SK-N-SH (cell line): ENCODE data around the gene DNAL4. TPM values are rescaled to one million over a fixed set of nuclear protein-coding genes. Genes with fewer than 3 reads are reported as not detected.

Experiments
- CTCF ChIA-PET: fragments of 300-600, 350-600 bp; formaldehyde crosslinking; extraction: SDS; loops from one replicate; lab custom pipeline; 2021; lab: Yijun Ruan, JAX
- POLR2A ChIA-PET: fragments of 350-600 bp; sonication (Branson Sonifier 250); formaldehyde crosslinking; extraction: SDS; loops from one replicate; lab custom pipeline; 2020; ENCODE audit warnings: antibody characterized with exemption, inconsistent platforms; lab: Yijun Ruan, JAX
- DNase-seq: peaks from one replicate; pipeline ENCODE4 v3.0.0; 2012
- H2AFZ ChIP-seq: fragments of 200-600 bp; sonication (generic); 2 replicates; pipeline ENCODE4 v1.8.1; 2016; ENCODE audit warnings: antibody characterized with exemption, mild to moderate bottlenecking, low read depth
- H3F3A ChIP-seq: fragments of 200-600 bp; sonication (generic); replicated peaks from 2 replicates; pipeline ENCODE3; 2016; ENCODE audit warnings: antibody characterized with exemption, mild to moderate bottlenecking; ENCODE audit not compliant: insufficient read depth
- H3K27ac ChIP-seq, 2 experiments: fragments of 200-500 bp in 1 of 2; fragments of 200-600 bp in 1 of 2; sonication (Bioruptor generic) in 1 of 2; sonication (generic), shearing (Covaris generic) in 1 of 2; 2 replicates each; pipeline versions ENCODE4 v1.5.1 to v1.6.1; 2014 to 2016; ENCODE audit warnings: low read depth in 2 of 2, inconsistent platforms in 1 of 2, low read length in 1 of 2, mild to moderate bottlenecking in 1 of 2, mixed read lengths in 1 of 2
- H3K27me3 ChIP-seq: fragments of 200-600 bp; sonication (generic), shearing (Covaris generic); 2 replicates; pipeline ENCODE4 v1.6.1; 2016; ENCODE audit warnings: mixed run types; ENCODE audit not compliant: insufficient read depth
- H3K36me3 ChIP-seq, 2 experiments: fragments of 200-500 bp in 1 of 2; fragments of 200-600 bp in 1 of 2; sonication (Bioruptor generic) in 1 of 2; sonication (generic) in 1 of 2; replicated peaks in 1 of 2; 2 replicates each; pipeline versions ENCODE3 to v1.5.1; 2014 to 2016; ENCODE audit warnings: low read length in 1 of 2, mild to moderate bottlenecking in 1 of 2; ENCODE audit not compliant: insufficient read depth in 2 of 2, control insufficient read depth in 1 of 2
- H3K4me1 ChIP-seq, 2 experiments: fragments of 200-500 bp in 1 of 2; fragments of 200-600 bp in 1 of 2; sonication (Bioruptor generic) in 1 of 2; sonication (generic), shearing (Covaris generic) in 1 of 2; 2 replicates each; pipeline versions ENCODE4 v1.5.1 to v1.6.1; 2014 to 2016; ENCODE audit warnings: low read depth in 1 of 2, low read length in 1 of 2, mixed run types in 1 of 2; ENCODE audit not compliant: insufficient read depth in 2 of 2, control insufficient read depth in 1 of 2
- H3K4me2 ChIP-seq: fragments of 200-600 bp; sonication (generic), shearing (Covaris generic); 2 replicates; pipeline ENCODE4 v1.6.1; 2017; ENCODE audit warnings: mixed run types
- H3K4me3 ChIP-seq, 2 experiments: fragments of 200-500 bp in 1 of 2; fragments of 200-600 bp in 1 of 2; sonication (Bioruptor generic) in 1 of 2; sonication (generic), shearing (Covaris generic) in 1 of 2; 2 replicates each; pipeline versions ENCODE4 v1.5.1 to v1.8.1; 2014 to 2016; ENCODE audit warnings: low read depth in 2 of 2, inconsistent platforms in 1 of 2, low read length in 1 of 2, mild to moderate bottlenecking in 1 of 2, mixed read lengths in 1 of 2, moderate library complexity in 1 of 2
- H3K79me2 ChIP-seq: fragments of 200-600 bp; sonication (generic); 2 replicates; pipeline ENCODE4 v1.8.1; 2017; ENCODE audit warnings: mild to moderate bottlenecking; ENCODE audit not compliant: insufficient read depth
- H3K9ac ChIP-seq: fragments of 200-600 bp; sonication (generic); 2 replicates; pipeline ENCODE4 v1.6.1; 2017; ENCODE audit warnings: mixed run types
- H3K9me2 ChIP-seq: fragments of 200-600 bp; sonication (generic); 2 replicates; pipeline ENCODE4 v1.6.1; 2017; ENCODE audit warnings: mixed run types
- H3K9me3 ChIP-seq: fragments of 200-600 bp; sonication (generic); 2 replicates; pipeline ENCODE4 v1.6.1; 2017; ENCODE audit warnings: mixed run types, mild to moderate bottlenecking, moderate library complexity
- H4K20me1 ChIP-seq: fragments of 200-600 bp; sonication (generic); 2 replicates; pipeline ENCODE4 v1.6.1; 2017; ENCODE audit warnings: mild to moderate bottlenecking, mixed run types; ENCODE audit not compliant: insufficient read depth
- EZH2phosphoT487 ChIP-seq: fragments of 200-600 bp; sonication (generic); IDR thresholded peaks from 2 replicates; pipeline ENCODE4 v1.6.1; 2017; ENCODE audit warnings: low read depth, mixed run types, mild to moderate bottlenecking, antibody characterized with exemption, moderate library complexity, borderline replicate concordance
- FOSL2 ChIP-seq: IDR thresholded peaks from 2 replicates; pipeline ENCODE4 v1.4.0; 2012; ENCODE audit warnings: low read depth, mild to moderate bottlenecking, moderate library complexity, borderline replicate concordance
- GABPA ChIP-seq: IDR thresholded peaks from 2 replicates; pipeline ENCODE4 v1.4.0; 2012; ENCODE audit warnings: low read depth, mild to moderate bottlenecking
- GATA2 ChIP-seq: sonication (generic); formaldehyde crosslinking; IDR thresholded peaks from 2 replicates; pipeline ENCODE4 v1.5.0; 2020; ENCODE audit warnings: mild to moderate bottlenecking, missing genetic modification reagents
- JUND ChIP-seq: IDR thresholded peaks from 2 replicates; pipeline ENCODE4 v1.4.0; 2012
- NFIC ChIP-seq: IDR thresholded peaks from 2 replicates; pipeline ENCODE4 v1.4.0; 2012; ENCODE audit warnings: borderline replicate concordance
- NRF1 ChIP-seq: IDR thresholded peaks from 2 replicates; pipeline ENCODE4 v1.6.1; 2012; ENCODE audit warnings: low read depth, mild to moderate bottlenecking, low read length
- POLR2AphosphoS5 ChIP-seq: IDR thresholded peaks from 2 replicates; pipeline ENCODE4 v1.6.1; 2012; ENCODE audit warnings: low read depth, low read length
- RCOR1 ChIP-seq: fragments of 150-350 bp; IDR thresholded peaks from 2 replicates; pipeline ENCODE4 v1.6.1; 2017; ENCODE audit warnings: antibody characterized with exemption, low read length
- RFX5 ChIP-seq: IDR thresholded peaks from 2 replicates; pipeline ENCODE4 v1.6.1; 2012; ENCODE audit warnings: mild to moderate bottlenecking, improper control_type of control experiment, low read length
- SIN3A ChIP-seq: IDR thresholded peaks from 2 replicates; pipeline ENCODE4 v1.6.1; 2012; ENCODE audit warnings: low read depth, mild to moderate bottlenecking, low read length, moderate library complexity, borderline replicate concordance
- SMC3 ChIP-seq: IDR thresholded peaks from 2 replicates; pipeline ENCODE4 v1.6.1; 2012; ENCODE audit warnings: low read depth, low read length, improper control_type of control experiment
- TEAD4 ChIP-seq: IDR thresholded peaks from 2 replicates; pipeline ENCODE4 v1.4.0; 2012; ENCODE audit warnings: mild to moderate bottlenecking, borderline replicate concordance; ENCODE audit not compliant: insufficient read depth
- WGBS: methylation state at CpG from one replicate; pipeline ENCODE4 v1.1.6; 2017; ENCODE audit warnings: low lambda C conversion rate; 5-methylcytosine and 5-hydroxymethylcytosine counted together
- polyA plus RNA-seq, 3 experiments: library from polyadenylated mRNA; depleted of rRNA; stranded (reverse); fragments of >200 nt; gene quantifications; 2 replicates each; pipeline ENCODE4 v1.2.3, GENCODE V29; 2012
- TF ChIP-seq, protein P1 (sequence below): fragments of 150-350 bp; IDR thresholded peaks from 2 replicates; pipeline ENCODE4 v1.6.1; 2017; ENCODE audit warnings: antibody characterized with exemption, low read length, low read depth, borderline replicate concordance
- TF ChIP-seq, protein P2 (sequence below): IDR thresholded peaks from 2 replicates; pipeline ENCODE4 v1.6.1; 2012; ENCODE audit warnings: mild to moderate bottlenecking, low read depth, low read length, moderate library complexity
- TF ChIP-seq, protein P3 (sequence below): IDR thresholded peaks from 2 replicates; pipeline ENCODE4 v1.4.0; 2012; ENCODE audit warnings: low read depth, borderline replicate concordance
- TF ChIP-seq, protein P4 (sequence below): IDR thresholded peaks from 2 replicates; pipeline ENCODE4 v1.4.0; 2012; ENCODE audit warnings: low read depth, borderline replicate concordance

Gene DNAL4
- polyA plus RNA-seq, 1 of the 3 experiments (the other 2 are of a cell fraction), result 15.1 TPM

DNA sequence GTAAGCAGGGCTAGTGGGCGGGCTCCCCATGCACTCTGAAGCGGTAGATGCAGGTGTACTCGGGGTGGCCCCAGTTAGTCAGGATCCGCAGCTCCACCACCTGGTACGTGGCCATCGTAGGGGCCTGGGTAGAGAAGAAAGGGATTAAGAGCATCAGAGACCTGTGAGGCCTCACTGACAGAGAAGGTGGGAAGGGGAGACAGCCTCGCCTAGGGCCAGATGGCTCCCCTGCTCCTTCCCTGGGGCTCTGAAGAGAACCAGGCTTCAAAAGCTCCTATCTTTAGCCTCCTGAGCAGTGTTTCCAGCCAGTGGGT is 57.7 kb downstream of the DNAL4 start:
- H3F3A ChIP-seq, result no peaks in the 10 kb centered on the region
- TF ChIP-seq, protein P1, sequence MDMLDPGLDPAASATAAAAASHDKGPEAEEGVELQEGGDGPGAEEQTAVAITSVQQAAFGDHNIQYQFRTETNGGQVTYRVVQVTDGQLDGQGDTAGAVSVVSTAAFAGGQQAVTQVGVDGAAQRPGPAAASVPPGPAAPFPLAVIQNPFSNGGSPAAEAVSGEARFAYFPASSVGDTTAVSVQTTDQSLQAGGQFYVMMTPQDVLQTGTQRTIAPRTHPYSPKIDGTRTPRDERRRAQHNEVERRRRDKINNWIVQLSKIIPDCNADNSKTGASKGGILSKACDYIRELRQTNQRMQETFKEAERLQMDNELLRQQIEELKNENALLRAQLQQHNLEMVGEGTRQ, result no peak
- no peak for TF ChIP-seq JUND
- no peak for TF ChIP-seq SIN3A
- H3K9ac ChIP-seq, result no peak overlapping the region
- H3K4me2 ChIP-seq, result no peak overlapping the region
- WGBS, result 95% methylated on average over 7 of the region's 7 CpGs
- H3K4me3 ChIP-seq, result no peak overlapping the region
- H2AFZ ChIP-seq, result no peak overlapping the region
- H3K79me2 ChIP-seq, result no peaks in the 10 kb centered on the region
- DNase-seq, result no peak
- H3K4me1 ChIP-seq, result no peaks in the 10 kb centered on the region; a peak in 1 of 4 replicates
- no peaks in the 10 kb centered on the region for H3K27me3 ChIP-seq
- no peaks in the 10 kb centered on the region for H4K20me1 ChIP-seq
- H3K36me3 ChIP-seq, result peaks cover 0 to 7% of the 10 kb centered on the region in 2 experiments
- ChIA-PET POLR2A (no interaction called here), CTCF (interaction anchor here (0.6 kb wide), 1 partner anchor 33 kb away, joined by 3 read pairs; no protein-coding TSS in a partner anchor)
- H3K9me3 ChIP-seq, result no peaks in the 10 kb centered on the region
- no peak overlapping the region for H3K27ac ChIP-seq
- no peaks in the 10 kb centered on the region for H3K9me2 ChIP-seq

DNA sequence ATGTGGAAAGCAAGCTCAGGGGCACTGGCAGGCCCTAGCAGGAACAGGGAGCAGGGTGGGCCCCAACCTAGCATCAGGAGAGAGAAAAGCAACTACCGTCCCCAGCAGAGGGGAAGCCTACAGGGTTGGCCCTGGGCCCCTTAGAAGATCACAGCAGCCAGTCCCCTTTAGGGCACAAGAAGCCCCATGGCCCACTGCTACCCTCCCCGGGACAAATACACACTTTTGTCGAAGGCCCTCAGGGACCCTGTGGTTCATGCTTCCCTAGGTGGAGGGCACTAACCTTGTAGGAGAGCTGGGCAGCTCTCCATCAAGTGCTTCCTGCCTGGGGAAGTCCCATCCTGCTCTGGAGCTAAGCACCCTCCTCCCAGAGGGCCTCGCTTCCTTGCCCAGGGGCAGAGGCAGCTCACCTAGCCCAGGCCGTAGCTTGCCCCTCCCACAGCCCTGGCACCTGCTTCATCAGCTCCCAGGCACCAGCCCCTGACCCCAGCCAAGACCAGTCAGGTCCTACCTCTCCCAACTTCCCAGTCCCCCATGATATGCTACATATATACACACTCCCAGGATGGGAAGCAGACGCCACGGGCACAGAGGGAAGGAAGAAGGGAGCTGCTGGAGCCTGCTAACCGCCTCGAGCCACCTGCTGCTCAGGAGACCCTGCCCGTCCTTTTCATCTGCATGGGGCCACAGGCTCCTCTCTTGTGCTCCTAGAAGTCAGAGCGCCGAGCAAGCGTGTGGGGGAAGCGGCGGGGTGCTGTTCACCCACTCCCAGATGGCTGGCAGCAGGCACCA is 58.3 kb downstream of the DNAL4 start:
- no peaks in the 10 kb centered on the region; a peak in 1 of 4 replicates for H3K4me1 ChIP-seq
- WGBS, result 100% methylated on average over 1 of the region's 15 CpGs

More for the DNA sequence above, 58.3 kb downstream of the DNAL4 start:
- Histone ChIP-seq H3K4me2 (no peak overlapping the region), H3K79me2 (no peaks in the 10 kb centered on the region), H3K27me3 (no peaks in the 10 kb centered on the region), H4K20me1 (no peaks in the 10 kb centered on the region), H2AFZ (no peak overlapping the region), H3F3A (no peaks in the 10 kb centered on the region), H3K9me2 (no peaks in the 10 kb centered on the region), H3K9me3 (no peaks in the 10 kb centered on the region), H3K36me3 (peaks cover 0 to 7% of the 10 kb centered on the region in 2 experiments), H3K27ac (no peak overlapping the region), H3K9ac (no peak overlapping the region), H3K4me3 (no peak overlapping the region)
- DNase-seq, result no peak
- ChIA-PET CTCF (interaction anchor here (0.6 to 1.3 kb wide), 3 partner anchors 27 to 33 kb away, joined by 3 read pairs; no protein-coding TSS in a partner anchor), POLR2A (no interaction called here)
- no peak for TF ChIP-seq TEAD4
- TF ChIP-seq POLR2AphosphoS5, result no peak
- no peak for TF ChIP-seq GATA2 (CRISPR knock-in tag)
- TF ChIP-seq SIN3A, result no peak
- TF ChIP-seq NRF1, result no peak
- TF ChIP-seq, protein P2, sequence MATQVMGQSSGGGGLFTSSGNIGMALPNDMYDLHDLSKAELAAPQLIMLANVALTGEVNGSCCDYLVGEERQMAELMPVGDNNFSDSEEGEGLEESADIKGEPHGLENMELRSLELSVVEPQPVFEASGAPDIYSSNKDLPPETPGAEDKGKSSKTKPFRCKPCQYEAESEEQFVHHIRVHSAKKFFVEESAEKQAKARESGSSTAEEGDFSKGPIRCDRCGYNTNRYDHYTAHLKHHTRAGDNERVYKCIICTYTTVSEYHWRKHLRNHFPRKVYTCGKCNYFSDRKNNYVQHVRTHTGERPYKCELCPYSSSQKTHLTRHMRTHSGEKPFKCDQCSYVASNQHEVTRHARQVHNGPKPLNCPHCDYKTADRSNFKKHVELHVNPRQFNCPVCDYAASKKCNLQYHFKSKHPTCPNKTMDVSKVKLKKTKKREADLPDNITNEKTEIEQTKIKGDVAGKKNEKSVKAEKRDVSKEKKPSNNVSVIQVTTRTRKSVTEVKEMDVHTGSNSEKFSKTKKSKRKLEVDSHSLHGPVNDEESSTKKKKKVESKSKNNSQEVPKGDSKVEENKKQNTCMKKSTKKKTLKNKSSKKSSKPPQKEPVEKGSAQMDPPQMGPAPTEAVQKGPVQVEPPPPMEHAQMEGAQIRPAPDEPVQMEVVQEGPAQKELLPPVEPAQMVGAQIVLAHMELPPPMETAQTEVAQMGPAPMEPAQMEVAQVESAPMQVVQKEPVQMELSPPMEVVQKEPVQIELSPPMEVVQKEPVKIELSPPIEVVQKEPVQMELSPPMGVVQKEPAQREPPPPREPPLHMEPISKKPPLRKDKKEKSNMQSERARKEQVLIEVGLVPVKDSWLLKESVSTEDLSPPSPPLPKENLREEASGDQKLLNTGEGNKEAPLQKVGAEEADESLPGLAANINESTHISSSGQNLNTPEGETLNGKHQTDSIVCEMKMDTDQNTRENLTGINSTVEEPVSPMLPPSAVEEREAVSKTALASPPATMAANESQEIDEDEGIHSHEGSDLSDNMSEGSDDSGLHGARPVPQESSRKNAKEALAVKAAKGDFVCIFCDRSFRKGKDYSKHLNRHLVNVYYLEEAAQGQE, result no peak
- TF ChIP-seq EZH2phosphoT487, result no peak
- TF ChIP-seq SMC3, result no peak
- TF ChIP-seq RCOR1, result no peak
- TF ChIP-seq, protein P3, sequence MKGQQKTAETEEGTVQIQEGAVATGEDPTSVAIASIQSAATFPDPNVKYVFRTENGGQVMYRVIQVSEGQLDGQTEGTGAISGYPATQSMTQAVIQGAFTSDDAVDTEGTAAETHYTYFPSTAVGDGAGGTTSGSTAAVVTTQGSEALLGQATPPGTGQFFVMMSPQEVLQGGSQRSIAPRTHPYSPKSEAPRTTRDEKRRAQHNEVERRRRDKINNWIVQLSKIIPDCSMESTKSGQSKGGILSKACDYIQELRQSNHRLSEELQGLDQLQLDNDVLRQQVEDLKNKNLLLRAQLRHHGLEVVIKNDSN, result no peak
- no peak for TF ChIP-seq NFIC
- TF ChIP-seq, protein P4, sequence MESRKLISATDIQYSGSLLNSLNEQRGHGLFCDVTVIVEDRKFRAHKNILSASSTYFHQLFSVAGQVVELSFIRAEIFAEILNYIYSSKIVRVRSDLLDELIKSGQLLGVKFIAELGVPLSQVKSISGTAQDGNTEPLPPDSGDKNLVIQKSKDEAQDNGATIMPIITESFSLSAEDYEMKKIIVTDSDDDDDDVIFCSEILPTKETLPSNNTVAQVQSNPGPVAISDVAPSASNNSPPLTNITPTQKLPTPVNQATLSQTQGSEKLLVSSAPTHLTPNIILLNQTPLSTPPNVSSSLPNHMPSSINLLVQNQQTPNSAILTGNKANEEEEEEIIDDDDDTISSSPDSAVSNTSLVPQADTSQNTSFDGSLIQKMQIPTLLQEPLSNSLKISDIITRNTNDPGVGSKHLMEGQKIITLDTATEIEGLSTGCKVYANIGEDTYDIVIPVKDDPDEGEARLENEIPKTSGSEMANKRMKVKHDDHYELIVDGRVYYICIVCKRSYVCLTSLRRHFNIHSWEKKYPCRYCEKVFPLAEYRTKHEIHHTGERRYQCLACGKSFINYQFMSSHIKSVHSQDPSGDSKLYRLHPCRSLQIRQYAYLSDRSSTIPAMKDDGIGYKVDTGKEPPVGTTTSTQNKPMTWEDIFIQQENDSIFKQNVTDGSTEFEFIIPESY, result no peak
- TF ChIP-seq, protein P1, result no peak
- TF ChIP-seq GABPA, result no peak
- TF ChIP-seq RFX5, result no peak
- no peak for TF ChIP-seq FOSL2
